Nephron progenitor cell (in vitro differentiated cells): ENCODE results near the gene ARMS2.

Source experiments
- DNase-seq: peaks from one replicate; pipeline ENCODE4 v3.0.0; 2021
- H3K27ac Mint-ChIP-seq: 2 replicates; pipeline ENCODE4 v1.8.0; 2021; ENCODE audit warnings: mild to moderate bottlenecking, moderate library complexity, mixed read lengths
- H3K27me3 Mint-ChIP-seq: 2 replicates; pipeline ENCODE4 v1.8.0; 2021; ENCODE audit warnings: mild to moderate bottlenecking, low read depth, mixed read lengths; ENCODE audit not compliant: poor library complexity
- H3K36me3 Mint-ChIP-seq: 2 replicates; pipeline ENCODE4 v1.8.0; 2021; ENCODE audit warnings: low read depth, mixed read lengths
- H3K4me1 Mint-ChIP-seq: 2 replicates; pipeline ENCODE4 v1.8.0; 2021; ENCODE audit warnings: mixed read lengths
- H3K4me3 Mint-ChIP-seq: 2 replicates; pipeline ENCODE4 v1.8.0; 2021; ENCODE audit warnings: mild to moderate bottlenecking, moderate library complexity, mixed read lengths
- H3K9me3 Mint-ChIP-seq: 2 replicates; pipeline ENCODE4 v1.8.0; 2021; ENCODE audit warnings: mild to moderate bottlenecking, moderate library complexity, mixed read lengths
- TF ChIP-seq, protein P1 (sequence below): fragments of 200-600 bp; sonication (generic); IDR thresholded peaks from 2 replicates; pipeline ENCODE4 v1.5.0; 2021; ENCODE audit warnings: antibody characterized with exemption

The ARMS2 gene

DNA sequence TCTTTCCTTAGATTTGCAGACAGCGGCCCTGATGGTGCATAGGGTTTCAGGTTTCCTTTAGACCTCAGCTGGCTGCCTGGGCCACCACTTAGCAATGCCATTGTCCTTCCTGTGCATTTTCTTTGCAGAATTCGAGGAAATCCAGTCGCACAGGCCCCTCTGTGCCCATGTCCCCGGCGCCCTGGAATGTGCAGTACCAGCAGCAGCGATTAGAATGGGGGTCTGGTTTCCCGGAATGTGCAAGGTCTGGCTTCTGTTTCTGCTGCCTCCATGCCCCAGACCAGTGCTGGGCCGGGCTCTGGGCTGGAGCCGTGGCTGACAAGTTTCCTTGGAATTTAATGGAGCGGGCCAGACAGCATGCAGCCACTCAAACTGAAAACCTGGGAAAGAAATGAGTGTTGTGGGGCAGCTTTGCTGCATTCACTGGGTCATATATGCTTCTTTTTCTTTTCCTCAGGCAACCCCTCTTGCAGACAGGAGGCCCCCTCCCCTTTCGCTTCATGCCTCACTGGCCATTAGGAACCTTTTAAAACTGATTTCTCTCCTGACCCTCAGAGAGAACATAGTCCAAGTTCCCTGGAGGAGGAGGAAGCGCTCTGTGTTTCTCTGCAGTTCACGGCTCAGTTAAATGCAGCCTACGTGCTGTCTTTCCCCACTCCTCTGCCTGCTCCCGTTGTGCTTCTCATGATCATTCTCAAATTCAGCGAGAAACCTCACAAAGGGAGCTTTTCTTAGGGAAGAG lies 21.3 kb downstream of the ARMS2 start:
- H3K27ac Mint-ChIP-seq, result peak overlapping the region; percentile 81

DNA sequence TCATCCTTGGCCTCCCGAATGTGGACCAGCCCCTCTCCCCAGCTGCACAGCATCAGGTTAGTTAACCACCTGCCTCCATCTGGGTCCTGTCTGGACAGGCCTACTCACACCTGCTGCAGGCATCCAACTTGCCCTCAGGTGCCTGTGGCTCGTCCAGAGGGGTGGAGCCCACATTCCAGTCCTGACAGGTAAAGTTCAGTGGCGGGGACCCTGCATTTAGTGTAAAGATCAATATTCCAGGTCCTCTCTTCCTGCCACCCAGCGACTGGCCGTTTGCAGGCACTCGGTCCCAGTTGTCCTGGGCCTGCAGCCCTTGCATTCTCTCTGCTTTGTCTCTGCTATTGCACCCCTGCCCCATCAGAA lies 21.9 kb downstream of the ARMS2 start:
- no peak for DNase-seq
- Mint-ChIP-seq H3K27ac (peak overlapping the region; percentile 70), H3K9me3 (peaks cover 7% of the 10 kb centered on the region)

More for the DNA sequence above, 21.3 kb downstream of the ARMS2 start:
- Mint-ChIP-seq H3K36me3 (no peaks in the 10 kb centered on the region), H3K27me3 (peaks cover 22% of the 10 kb centered on the region), H3K9me3 (peaks cover 3% of the 10 kb centered on the region), H3K4me3 (peak overlapping the region; percentile 62), H3K4me1 (peaks cover 56% of the 10 kb centered on the region)
- peak; percentile 41 for DNase-seq
- TF ChIP-seq, protein P1, sequence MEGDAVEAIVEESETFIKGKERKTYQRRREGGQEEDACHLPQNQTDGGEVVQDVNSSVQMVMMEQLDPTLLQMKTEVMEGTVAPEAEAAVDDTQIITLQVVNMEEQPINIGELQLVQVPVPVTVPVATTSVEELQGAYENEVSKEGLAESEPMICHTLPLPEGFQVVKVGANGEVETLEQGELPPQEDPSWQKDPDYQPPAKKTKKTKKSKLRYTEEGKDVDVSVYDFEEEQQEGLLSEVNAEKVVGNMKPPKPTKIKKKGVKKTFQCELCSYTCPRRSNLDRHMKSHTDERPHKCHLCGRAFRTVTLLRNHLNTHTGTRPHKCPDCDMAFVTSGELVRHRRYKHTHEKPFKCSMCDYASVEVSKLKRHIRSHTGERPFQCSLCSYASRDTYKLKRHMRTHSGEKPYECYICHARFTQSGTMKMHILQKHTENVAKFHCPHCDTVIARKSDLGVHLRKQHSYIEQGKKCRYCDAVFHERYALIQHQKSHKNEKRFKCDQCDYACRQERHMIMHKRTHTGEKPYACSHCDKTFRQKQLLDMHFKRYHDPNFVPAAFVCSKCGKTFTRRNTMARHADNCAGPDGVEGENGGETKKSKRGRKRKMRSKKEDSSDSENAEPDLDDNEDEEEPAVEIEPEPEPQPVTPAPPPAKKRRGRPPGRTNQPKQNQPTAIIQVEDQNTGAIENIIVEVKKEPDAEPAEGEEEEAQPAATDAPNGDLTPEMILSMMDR, result no peak

DNA sequence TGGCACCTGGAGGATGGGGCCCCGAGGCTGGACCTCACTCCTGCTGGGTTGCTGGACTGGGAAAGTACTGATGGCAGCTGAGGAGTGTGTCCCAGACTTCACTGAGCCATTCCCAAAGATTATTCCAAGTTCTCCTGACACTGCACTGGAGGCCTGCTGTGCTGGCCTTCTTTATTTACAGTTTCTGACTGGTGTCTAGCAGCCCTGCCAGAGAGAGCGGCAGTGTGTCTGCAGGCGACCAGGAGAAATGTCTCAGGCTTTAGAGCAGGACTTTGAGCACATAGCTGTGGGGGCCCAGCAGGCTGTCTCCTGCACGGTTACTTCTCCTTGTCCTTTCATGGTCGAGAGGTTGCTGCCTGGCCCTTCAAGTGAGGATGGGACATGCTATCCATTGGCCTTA lies 23.0 kb downstream of the ARMS2 start:
- H3K27ac Mint-ChIP-seq, result no peak overlapping the region
- H3K9me3 Mint-ChIP-seq, result peaks cover 16% of the 10 kb centered on the region
- peaks cover 56% of the 10 kb centered on the region for H3K4me1 Mint-ChIP-seq
- DNase-seq, result no peak
- H3K4me3 Mint-ChIP-seq, result no peak overlapping the region
- H3K36me3 Mint-ChIP-seq, result peaks cover 7% of the 10 kb centered on the region
- peaks cover 12% of the 10 kb centered on the region for H3K27me3 Mint-ChIP-seq
- TF ChIP-seq, protein P1, result no peak

More for the DNA sequence above, 21.9 kb downstream of the ARMS2 start:
- H3K36me3 Mint-ChIP-seq, result peaks cover under 1% of the 10 kb centered on the region
- peak overlapping the region; percentile 48 for H3K4me3 Mint-ChIP-seq
- TF ChIP-seq, protein P1, result no peak
- peaks cover 18% of the 10 kb centered on the region for H3K27me3 Mint-ChIP-seq
- H3K4me1 Mint-ChIP-seq, result peaks cover 56% of the 10 kb centered on the region

DNA sequence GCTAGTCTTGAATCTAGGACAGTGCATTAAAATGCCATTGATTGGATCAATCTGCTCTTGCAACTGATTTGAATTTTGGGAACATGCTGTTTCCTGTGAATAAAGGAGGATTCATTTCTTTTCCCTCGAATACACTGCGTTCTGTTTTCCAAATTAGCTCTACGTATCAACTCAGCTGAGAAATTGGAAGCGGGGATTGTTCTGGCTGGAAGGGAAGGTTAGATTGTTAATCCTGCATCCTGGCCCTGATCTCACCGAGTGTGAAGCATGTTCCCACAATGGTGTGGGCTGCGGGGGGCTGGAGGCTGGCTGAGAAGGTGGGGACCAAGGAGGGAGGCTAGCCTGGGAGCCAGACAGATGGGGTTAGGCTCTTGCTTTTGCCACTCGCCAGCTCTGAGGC lies 24.5 kb downstream of the ARMS2 start:
- H3K4me1 Mint-ChIP-seq, result peaks cover 45% of the 10 kb centered on the region
- H3K4me3 Mint-ChIP-seq, result no peak overlapping the region
- DNase-seq, result no peak
- no peak overlapping the region for H3K27ac Mint-ChIP-seq
- H3K36me3 Mint-ChIP-seq, result peaks cover 7% of the 10 kb centered on the region
- TF ChIP-seq, protein P1, result no peak
- H3K27me3 Mint-ChIP-seq, result peaks cover 12% of the 10 kb centered on the region
- peaks cover 20% of the 10 kb centered on the region for H3K9me3 Mint-ChIP-seq

DNA sequence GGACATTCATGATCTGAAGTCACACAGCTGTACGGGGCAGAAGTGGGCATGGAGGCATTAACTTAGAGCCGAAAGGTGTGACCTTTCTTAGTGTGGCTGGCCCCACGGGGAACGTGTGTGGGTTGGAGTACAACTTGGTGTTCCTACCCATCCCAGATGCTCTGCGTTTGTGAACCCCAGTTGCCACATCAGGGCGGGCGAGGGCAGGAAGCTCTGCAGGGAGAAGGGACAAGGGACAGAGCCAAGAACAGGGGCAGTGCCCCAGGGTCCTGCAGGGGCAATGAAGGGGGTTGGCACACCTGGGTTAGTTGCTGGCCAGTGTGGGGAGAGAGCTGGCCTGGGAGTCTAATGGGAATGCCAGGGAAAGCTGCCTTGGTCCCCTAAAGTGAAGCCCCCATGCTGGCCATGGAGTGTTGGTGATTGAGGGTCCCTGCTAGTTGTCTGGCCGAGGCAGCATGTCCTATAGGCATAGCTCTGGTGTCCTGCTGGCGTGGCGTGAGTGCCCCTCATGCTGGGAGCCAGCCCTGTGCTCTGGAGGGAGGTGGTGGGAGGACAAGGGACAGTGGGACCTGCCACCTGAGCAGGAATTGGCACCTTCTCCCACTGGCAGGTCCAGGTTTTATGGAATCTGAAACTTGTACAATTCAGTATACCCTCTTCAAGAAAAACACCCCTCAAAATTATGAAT lies 25.8 kb downstream of the ARMS2 start:
- H3K36me3 Mint-ChIP-seq, result peaks cover 7% of the 10 kb centered on the region
- peaks cover 45% of the 10 kb centered on the region for H3K4me1 Mint-ChIP-seq
- TF ChIP-seq, protein P1, result no peak
- DNase-seq, result no peak
- H3K4me3 Mint-ChIP-seq, result no peak overlapping the region
- H3K27ac Mint-ChIP-seq, result no peak overlapping the region
- peaks cover 12% of the 10 kb centered on the region for H3K27me3 Mint-ChIP-seq
- H3K9me3 Mint-ChIP-seq, result peaks cover 20% of the 10 kb centered on the region
